Measurements from ENCODE around the gene EFCAB14.

The EFCAB14 gene

GRCh38 chr1:46649764-46650163 is 69.2 kb downstream of the EFCAB14 start:
- no peaks in the 10 kb centered on the region for H3K9me3 ChIP-seq
- DNase-seq: no peak
- H3K36me3 ChIP-seq: no peaks in the 10 kb centered on the region
- H3K27me3 ChIP-seq: no peaks in the 10 kb centered on the region
- no peak overlapping the region for H3K4me3 ChIP-seq (ENCODE audit: low read depth, low read length)
- H3K4me1 ChIP-seq: no peaks in the 10 kb centered on the region
- TF ChIP-seq CTCF (IDR thresholded peaks at IDR 0.05; ENCODE audit: low read depth, low read length): no peak

- TF ChIP-seq CTCF (IDR thresholded peaks at IDR 0.05; ENCODE audit: low read depth, low read length): no peak
- no peak for DNase-seq
- Histone ChIP-seq H3K36me3 (no peaks in the 10 kb centered on the region), H3K27me3 (no peaks in the 10 kb centered on the region), H3K9me3 (no peaks in the 10 kb centered on the region), H3K4me3 (ENCODE audit: low read depth, low read length) (no peak overlapping the region), H3K4me1 (no peaks in the 10 kb centered on the region)
These were observed 71.3 kb downstream of the EFCAB14 start for GRCh38 chr1:46647611-46648010.

- Histone ChIP-seq H3K4me1 (no peaks in the 10 kb centered on the region), H3K36me3 (no peaks in the 10 kb centered on the region), H3K9me3 (no peaks in the 10 kb centered on the region), H3K4me3 (ENCODE audit: low read depth, low read length) (no peak overlapping the region), H3K27me3 (no peaks in the 10 kb centered on the region)
- no peak for TF ChIP-seq CTCF (IDR thresholded peaks at IDR 0.05; ENCODE audit: low read depth, low read length)
- DNase-seq: no peak
These were observed 72.1 kb downstream of the EFCAB14 start for GRCh38 chr1:46646844-46647243.

- H3K36me3 ChIP-seq: no peaks in the 10 kb centered on the region
- H3K4me1 ChIP-seq: no peaks in the 10 kb centered on the region
- no peaks in the 10 kb centered on the region for H3K9me3 ChIP-seq
- no peak overlapping the region for H3K4me3 ChIP-seq (ENCODE audit: low read depth, low read length)
- no peaks in the 10 kb centered on the region for H3K27me3 ChIP-seq
- TF ChIP-seq CTCF (IDR thresholded peaks at IDR 0.05; ENCODE audit: low read depth, low read length): no peak
- DNase-seq: no peak
These were observed 72.6 kb downstream of the EFCAB14 start for GRCh38 chr1:46646331-46646730.

- DNase-seq: no peak
- Histone ChIP-seq H3K36me3 (no peaks in the 10 kb centered on the region), H3K9me3 (no peaks in the 10 kb centered on the region), H3K4me1 (no peaks in the 10 kb centered on the region), H3K4me3 (ENCODE audit: low read depth, low read length) (no peak overlapping the region), H3K27me3 (no peaks in the 10 kb centered on the region)
- TF ChIP-seq CTCF (IDR thresholded peaks at IDR 0.05; ENCODE audit: low read depth, low read length): no peak
These were observed 73.1 kb downstream of the EFCAB14 start for GRCh38 chr1:46645815-46646214.

GRCh38 chr1:46643368-46643775 is 75.5 kb downstream of the EFCAB14 start:
- Histone ChIP-seq H3K4me1 (no peaks in the 10 kb centered on the region), H3K27me3 (no peaks in the 10 kb centered on the region), H3K36me3 (no peaks in the 10 kb centered on the region), H3K9me3 (no peaks in the 10 kb centered on the region), H3K4me3 (ENCODE audit: low read depth, low read length) (no peak overlapping the region)
- no peak for DNase-seq
- TF ChIP-seq CTCF (IDR thresholded peaks at IDR 0.05; ENCODE audit: low read depth, low read length): no peak

Data from BE2C (cell line).